ENCODE data around the gene METAP1D.

Gene METAP1D

DNA sequence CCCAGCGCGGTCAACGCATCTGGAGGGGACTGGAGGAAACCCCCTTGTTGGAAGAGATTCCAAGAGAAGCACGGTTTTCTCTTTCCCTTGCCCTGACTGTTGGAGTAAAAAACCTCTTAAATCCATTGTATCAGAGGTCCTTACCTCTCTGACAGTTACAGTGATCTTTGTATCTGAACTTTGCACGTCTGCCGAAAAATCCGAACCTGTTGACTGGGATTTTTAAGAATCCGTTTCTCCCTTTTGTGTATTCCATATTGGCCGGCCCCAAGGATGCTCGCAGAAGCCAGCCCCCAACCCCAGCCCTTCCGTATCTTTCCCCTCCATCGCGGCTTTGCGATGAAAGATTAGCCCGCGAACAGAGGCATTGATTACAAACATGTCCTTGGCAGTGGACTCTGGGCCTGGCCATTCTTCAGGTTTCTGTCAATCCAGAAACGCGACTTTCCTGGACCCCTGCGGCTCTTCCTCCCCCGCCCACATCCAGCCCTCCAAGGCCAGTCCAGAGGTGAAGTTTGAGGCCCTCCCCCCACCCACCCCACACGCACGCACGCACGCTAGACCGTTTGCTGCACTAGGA is 81.0 kb downstream of the METAP1D start:
- DNase-seq (ENCODE audit: low read depth), result no peak

DNA sequence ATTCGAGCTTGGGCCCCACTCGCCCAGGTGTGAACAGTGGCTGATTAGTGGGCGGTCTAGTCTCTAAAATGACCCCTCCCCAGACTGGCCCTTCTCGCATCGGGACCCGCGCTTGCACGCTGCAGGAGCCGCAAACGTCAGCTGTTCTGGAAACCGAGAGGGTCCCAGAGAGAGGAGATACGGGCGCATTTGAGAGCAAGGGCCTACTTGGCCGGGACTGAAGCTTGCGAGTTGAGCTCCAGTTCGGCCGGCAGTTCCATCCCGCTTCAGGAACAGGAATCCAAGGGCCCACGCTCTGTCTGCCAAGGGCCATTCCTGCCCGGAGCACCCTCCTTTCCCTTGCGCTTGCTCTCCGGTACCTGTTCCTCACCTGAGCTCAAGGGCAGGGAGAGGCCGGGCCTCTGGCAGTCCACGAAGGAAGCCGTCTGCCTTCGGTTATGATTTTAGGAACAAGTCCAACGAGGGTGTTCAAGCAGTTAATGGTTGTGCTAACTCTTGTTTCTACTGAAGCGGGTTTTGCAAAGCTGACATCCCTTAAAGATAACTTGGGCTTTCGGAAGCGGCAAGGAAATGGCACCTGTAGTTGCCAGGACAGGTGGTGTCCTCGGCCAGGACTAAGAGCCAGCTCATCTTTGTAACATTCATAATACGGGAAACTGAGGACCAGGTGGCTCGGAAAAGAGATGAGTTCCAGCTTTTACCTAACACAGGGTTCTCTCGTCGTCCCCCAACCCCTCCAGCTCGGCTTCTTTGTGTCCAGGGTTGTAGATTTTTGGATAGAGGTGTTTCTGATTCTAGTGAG is 81.7 kb downstream of the METAP1D start:
- no peak for DNase-seq (ENCODE audit: low read depth)

DNA sequence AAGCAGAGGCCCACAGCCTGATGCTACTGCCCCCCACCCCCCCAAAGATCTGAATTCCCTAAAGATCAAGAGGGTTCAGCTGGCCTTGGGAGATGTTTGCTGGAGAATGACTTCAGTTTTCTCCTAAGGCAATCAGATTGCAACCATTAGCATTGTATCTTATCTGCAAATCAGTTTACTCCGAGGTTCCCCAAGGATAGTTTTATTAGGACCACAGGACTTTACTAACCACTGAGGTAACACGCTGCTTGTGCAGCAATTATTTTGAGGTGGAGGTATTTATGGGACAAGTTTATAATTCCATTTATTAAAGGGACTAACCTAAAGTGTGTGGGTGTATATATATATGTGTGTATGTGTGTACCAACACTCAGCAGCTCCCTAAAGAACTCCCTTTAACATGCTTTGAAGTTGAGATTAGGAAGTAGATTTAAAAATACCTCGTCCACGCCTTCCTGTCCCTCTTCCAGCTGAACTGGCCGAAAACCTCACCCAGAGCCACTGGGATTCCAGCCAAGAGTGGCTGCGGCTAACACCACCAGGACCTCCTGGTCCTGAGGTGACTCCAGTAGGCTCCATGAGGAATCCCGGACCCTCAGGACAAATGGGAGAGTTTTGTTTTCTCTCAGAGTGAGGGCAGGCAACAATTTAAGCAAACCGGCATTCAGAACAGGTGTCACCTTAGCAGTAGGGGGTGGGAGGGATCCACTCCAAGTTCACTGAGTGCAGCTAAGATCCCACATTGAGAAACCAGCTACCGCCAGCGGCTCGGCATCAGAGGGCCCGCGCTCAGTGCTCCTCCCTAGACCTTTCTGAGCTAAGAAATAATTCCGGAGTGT is 82.6 kb downstream of the METAP1D start:
- DNase-seq (ENCODE audit: low read depth), result no peak

DNA sequence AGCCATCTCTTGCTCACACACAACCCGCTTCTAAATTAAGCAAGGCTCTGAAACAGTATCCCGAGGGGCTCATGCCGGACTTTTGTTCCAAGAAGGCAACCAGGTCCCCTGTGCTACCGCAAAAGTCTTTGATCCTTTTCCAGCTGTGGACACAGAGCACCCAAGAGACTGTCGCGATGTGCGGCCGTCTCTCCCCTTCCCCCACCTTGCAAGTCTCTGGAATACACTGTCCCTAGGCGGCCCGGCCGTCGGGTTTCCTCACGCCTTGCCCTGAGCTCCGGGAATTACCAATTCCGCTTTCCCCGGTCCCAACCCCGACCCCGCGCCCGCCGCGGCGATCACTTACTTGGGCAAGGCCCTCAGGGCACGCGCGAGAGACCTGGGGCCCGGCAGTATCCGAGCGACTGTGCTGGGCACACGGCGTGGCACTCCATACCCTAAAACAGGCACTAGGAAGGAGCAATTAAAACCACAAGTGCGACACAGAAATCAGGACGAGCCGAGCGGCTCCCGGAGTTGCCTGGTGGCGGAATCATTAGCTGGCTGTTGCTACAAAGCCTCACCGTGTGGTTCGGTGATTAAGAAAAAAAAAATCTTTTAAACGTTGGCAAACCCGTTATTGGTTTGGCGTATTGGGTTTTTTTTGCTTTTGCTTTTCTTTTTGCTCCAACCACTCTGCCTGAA is 83.3 kb downstream of the METAP1D start:
- DNase-seq (ENCODE audit: low read depth), result no peak

DNA sequence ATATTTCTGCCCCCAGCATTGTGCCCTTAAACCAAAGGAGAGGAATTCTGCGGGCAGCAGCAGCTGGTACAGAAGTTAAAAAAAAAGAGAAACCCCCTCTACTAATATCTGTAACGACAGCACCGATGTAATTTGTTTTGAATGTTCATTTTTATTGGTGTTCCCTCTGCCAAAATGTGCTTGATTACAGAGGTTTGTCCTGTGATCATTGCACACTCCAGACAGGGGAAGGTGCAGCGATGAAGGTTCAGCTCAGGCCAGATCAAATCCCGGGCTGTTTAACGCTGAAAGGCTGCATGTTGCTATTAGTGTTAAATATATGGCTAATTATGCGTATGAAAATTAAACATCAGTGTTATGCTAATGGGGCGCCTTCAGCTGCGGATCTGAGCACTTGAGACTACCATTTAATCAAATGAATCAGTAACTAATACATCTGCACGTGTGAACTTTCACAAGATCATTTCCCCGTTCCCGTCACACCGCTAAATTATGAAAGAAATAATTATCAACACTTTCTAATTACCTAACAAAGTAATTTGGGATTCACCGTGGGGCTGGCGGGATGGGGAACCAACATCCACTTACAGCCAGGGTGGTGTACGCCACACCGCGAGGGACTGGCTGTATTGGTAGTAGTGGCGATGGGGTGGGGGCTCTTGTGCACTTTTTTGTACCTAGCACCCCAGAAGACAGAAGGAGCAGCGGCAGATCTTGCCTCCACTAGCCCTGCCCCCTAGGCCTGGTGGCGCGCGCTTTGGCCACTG is 84.1 kb downstream of the METAP1D start:
- DNase-seq (ENCODE audit: low read depth), result no peak

DNA sequence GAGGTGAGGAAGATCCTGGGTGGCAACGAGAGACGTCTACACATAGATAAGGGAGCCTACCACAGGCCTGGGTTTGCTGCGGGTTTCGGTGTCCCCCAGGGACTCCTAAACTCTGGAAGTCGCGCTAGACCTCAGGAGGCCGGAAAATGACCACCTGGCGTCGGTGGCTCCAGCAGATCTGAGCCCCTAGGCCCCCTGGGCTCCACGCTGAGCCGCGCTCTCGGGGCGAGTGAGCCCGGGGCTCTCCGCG is 84.6 kb downstream of the METAP1D start:
- no peak for DNase-seq (ENCODE audit: low read depth)

- no peak for DNase-seq (ENCODE audit: low read depth)
Measured at GRCh38 chr2:172084645-172085459, 85.1 kb downstream of the METAP1D start.

- no peak for DNase-seq (ENCODE audit: low read depth)
Measured at GRCh38 chr2:172085460-172086159, 85.9 kb downstream of the METAP1D start, which contains the start of gene DLX1. Gene DLX1, plus strand, starts transcription at chr2:172085507. Its CDS starts 171 bp downstream, at chr2:172085678.

DNA sequence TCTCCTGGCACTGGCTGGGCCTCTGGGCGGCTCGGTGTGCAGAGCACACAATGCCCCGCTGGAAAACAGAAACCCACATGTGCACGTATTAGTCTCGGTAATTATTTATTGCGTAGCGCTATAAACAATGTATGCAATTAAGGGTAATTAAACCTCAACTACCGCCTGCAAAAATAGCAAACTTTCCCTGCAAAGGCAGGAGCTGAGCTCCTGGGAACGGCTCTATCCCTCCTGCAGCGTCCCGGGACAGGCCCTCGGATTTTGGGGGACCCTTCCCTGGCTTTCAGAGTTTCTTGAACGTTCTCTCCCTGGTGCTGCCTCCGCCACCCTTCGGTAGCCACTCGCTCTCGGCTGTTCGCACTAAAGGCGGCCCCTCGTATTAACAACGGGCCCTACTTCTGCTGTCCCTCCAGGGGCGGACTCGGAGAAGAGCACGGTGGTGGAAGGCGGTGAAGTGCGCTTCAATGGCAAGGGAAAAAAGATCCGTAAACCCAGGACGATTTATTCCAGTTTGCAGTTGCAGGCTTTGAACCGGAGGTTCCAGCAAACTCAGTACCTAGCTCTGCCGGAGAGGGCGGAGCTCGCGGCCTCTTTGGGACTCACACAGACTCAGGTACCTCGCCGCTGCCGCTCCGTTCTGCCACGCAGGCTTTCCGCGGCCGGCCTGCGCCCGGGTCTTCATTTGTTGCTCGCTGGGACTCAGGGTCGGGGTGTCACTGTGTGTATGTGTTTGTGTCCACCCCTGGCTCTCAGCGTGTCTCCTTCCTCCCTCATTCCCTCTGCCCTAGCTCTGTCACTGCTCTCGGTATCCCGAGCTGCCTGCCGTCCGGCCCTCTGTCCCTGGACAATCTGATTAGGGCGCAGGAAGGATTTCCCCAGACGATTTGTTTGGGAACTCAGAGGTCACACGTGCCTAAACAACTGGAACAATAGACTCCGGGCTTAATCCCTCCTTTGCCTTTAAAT is 86.8 kb downstream of the METAP1D start:
- DNase-seq (ENCODE audit: low read depth), result no peak

DNA sequence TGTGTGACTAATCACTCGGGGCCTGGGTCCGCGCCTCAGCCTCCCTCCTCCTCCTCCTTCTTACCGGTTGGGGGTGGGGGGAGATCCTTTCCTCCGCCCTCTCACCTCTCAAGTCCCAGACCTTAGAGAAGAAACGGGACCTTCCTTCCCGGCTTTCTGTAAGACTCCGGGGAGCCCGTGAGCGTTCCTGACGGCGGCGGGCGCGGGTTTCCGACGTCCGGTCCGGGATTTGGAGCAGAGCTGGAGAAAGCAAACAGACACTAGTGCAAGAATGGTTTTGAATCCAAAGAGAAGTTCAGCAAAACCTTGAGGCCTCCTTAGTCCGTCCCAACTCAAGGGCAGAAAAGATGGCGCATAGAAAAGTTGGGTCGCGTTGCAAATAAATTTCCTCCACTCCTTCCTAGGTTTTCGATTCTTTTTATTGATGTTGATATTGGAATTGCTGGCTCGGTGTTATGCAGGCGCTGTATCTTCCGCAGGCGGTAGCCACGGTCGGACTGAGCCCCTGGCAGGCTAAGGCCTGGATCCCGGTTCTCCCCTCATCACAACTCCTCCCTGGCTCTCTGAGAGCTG is 87.5 kb downstream of the METAP1D start:
- no peak for DNase-seq (ENCODE audit: low read depth)

- DNase-seq (ENCODE audit: low read depth), result no peak
Measured at GRCh38 chr2:172087780-172088244, 88.1 kb downstream of the METAP1D start.

- DNase-seq (ENCODE audit: low read depth), result no peak
Measured at GRCh38 chr2:172088245-172089004, 88.7 kb downstream of the METAP1D start.

DNA sequence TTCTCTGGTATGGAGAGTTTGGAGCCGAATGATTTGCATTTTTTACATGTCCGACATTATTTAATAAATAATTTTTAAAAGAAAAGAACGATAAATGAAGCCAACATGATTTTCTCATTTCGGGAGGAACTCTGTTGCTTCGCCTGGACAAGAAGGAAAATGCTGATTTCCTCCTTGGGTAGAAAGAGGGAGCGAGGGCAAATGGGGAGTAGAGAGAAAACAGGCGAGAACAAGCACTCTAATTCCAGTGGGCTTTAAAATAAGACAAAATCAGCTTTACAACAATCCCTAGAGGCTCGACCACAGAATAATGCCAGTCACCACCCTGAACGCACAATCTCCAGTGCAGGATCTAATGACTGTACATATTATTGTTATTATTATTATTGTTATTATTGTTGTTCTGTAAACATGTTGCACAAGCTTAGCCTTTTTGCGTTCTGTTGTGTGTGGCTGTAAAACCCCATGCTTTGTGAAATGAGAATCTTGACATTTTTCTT is 89.3 kb downstream of the METAP1D start:
- DNase-seq (ENCODE audit: low read depth), result no peak

DNA sequence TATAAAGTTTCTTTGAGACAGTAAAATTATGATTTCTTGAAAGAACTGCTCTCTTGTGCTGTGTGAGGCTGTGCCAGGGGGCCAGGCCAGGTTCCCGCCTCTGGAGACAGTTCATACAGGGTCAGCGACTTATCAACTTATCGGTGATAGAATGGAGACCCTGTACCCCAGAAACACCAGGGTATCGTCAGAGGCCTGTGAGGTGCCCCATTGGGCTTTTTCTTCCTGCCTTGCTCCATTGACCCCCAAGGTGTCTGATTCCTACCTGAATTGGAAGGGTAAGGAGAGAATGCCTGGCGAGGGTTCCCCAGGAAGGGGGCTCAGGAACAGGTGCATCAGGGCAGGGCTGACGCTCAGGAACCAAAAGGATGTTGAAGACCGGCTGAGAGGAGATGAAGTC is 89.9 kb downstream of the METAP1D start:
- no peak for DNase-seq (ENCODE audit: low read depth)

- DNase-seq (ENCODE audit: low read depth), result no peak
Measured at GRCh38 chr2:172090044-172090961, 90.5 kb downstream of the METAP1D start.

DNA sequence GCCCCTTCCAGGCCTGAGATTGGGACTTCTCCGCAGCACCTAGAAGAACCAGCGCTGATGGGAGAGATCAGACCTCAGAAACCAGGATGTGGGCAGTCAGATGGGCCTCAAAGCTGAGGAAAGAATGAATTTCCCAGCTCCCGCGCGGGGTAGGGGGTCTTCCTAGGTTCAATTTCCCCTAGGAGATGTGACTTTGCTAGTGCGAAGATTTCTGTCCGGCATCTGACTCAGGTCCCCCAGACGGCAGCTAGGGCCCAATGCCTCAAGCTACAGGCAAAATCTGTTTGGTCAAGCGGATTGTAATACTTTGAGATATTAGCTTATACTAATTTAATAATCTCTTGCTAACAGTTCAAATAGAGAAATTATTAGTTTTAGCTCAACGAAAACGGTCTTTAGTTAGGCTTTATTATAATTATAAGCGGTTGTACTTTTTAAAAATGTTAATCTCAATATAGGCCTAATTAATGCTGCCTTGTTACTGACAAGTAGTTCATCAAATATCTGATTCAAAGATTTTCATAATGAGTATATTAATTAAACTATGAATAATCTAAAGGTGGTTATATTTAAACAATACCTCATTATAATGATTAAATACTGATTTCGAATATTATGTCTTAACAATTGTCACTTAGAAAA is 91.4 kb downstream of the METAP1D start:
- DNase-seq (ENCODE audit: low read depth), result no peak

Measured in stimulated activated CD8-positive, alpha-beta memory T cell treated with anti-CD3 and anti-CD28 coated beads, Interleukin-12 subunit alpha, Interleukin-12 subunit beta, amount 100 ng/mL, for 4 hours (primary cell).